ENCODE results near the gene GRB10.
"Not testable (repeated sequence)": the region's sequence is repeated elsewhere in the genome, so short reads cannot be mapped to it uniquely, and the experiment has no call there.

The GRB10 gene

DNA sequence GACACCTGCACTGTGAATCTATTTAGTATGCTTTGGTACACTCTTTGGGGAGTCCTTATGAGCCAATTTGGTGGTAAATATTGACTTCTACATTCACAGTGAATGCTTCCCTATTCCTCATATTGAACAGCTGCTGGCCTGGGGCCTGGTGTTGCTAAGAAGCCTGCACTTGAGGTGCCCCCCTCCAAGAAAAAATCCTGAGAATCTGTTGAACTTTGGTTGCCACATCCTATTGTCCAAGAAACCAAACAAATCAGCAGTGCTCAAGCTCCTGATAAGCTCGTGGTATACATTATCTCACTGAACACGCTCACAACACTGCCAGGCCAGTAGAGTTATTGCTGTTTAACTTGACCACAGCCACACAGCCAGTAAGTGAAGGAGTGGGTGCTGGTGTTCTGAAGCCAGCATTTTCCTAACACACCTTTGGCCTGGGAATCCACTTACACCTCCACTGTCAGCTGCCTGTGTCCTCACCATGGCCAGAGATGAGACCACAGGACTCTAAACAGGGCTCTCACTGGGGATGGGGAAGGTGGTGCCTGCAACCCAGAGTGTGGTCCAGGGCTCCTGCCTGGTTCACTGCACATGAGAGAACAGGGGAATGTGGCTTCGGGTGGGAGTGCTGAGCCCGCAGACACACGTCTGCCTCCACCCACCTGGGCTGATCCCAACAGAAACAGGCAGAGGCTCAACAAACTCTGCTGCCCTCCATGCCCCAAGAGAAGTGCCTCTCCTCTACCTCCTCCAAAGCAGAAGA, 224.2 kb downstream of the GRB10 start:
- Mint-ChIP-seq H3K4me1 (no peaks in the 10 kb centered on the region), H3K27me3 (peaks cover 17% of the 10 kb centered on the region), H3K27ac (no peak overlapping the region), H3K36me3 (no peaks in the 10 kb centered on the region), H3K4me3 (no peak overlapping the region), H3K9me3 (no peaks in the 10 kb centered on the region)
- DNase-seq (ENCODE audit: low spot score in 2 of 2) = no peak
- no peak for ATAC-seq (ENCODE audit: low read depth)

GRCh38 chr7:50557099-50557498, 225.6 kb downstream of the GRB10 start:
- H3K4me3 Mint-ChIP-seq = no peak overlapping the region
- no peaks in the 10 kb centered on the region for H3K9me3 Mint-ChIP-seq
- H3K36me3 Mint-ChIP-seq = no peaks in the 10 kb centered on the region
- H3K27me3 Mint-ChIP-seq = peaks cover 19% of the 10 kb centered on the region
- H3K27ac Mint-ChIP-seq = no peak overlapping the region
- DNase-seq (ENCODE audit: low spot score in 2 of 2) (no peak), ATAC-seq (ENCODE audit: low read depth) (no peak)
- H3K4me1 Mint-ChIP-seq = no peaks in the 10 kb centered on the region

- Mint-ChIP-seq H3K4me3 (no peak overlapping the region), H3K27me3 (peaks cover 16% of the 10 kb centered on the region), H3K27ac (no peak overlapping the region), H3K36me3 (no peaks in the 10 kb centered on the region), H3K9me3 (no peaks in the 10 kb centered on the region), H3K4me1 (no peaks in the 10 kb centered on the region)
- no peak for ATAC-seq (ENCODE audit: low read depth)
- DNase-seq (ENCODE audit: low spot score in 2 of 2) = no peak
These were observed 226.3 kb downstream of the GRB10 start for GRCh38 chr7:50556247-50556991.

DNA sequence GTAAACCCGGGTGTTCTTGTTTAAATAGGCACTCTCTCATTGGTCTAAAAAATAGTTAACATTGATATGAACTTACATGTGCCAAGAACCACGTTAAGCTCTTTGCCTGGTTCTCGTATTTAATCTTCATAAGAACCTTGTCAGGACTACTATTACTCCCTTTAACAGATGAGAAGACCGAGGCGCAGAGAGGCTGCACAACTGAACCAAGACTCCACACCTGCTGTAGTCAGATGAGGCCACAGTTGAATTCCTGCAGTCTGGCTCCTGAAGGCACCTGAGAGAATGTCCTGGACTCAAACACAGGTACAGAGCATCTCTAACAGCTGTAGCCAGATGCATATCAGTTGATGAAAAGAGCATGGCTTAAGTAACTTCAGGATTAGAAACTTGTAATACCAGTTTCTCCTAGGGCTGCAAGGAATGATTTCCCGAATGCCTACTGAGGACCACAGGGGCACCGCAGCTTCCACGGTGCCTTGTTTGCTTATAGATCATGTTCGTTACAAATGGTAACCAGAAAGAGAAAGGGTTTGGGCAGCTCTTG, 227.0 kb downstream of the GRB10 start:
- no peak for DNase-seq (ENCODE audit: low spot score in 2 of 2)
- Mint-ChIP-seq H3K9me3 (no peaks in the 10 kb centered on the region), H3K4me3 (no peak overlapping the region), H3K36me3 (no peaks in the 10 kb centered on the region), H3K4me1 (no peaks in the 10 kb centered on the region), H3K27me3 (peaks cover 16% of the 10 kb centered on the region), H3K27ac (no peak overlapping the region)
- ATAC-seq (ENCODE audit: low read depth) = no peak

DNA sequence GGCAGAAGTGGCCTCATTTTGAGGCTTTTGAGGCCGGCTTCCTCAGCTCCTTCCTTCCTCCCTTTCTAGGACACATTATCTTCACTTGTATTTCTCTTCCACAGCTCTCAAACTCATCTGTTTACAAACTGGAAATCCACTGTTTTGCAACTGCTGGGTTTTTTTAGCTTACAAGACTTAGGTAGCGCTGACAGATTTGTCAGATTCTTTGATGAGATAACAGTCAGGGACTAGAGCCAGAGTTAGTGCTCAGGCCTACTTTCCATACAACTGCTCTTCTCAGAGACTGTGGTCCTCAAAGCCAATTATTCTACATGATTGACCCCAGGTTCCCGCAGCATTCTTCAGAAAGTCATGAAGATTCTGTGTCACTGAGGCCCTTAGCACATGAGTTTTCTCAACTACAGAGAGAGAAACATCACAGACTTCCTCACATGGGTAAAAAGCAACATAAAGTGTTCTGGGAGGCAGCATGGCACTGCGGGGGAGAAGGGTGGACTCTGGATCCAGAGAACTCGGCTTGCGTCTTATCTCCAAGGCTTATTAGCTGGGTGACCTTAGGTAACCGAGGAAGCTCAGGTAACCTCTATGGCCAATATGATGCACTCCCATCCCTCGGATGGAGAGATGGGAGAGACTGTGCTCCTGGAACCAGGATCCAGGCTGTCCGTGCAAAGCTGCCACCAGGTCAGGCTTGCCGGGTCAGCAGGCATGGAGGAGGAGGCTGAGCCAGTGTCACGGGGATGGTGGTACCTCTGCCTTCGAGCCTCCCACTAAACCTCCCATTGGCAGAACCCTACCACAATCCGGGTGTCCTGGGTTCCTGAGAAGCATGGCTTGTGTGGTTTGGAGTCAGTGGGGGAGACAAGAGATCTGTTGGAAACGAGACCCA, 228.0 kb downstream of the GRB10 start:
- peaks cover 16% of the 10 kb centered on the region for H3K27me3 Mint-ChIP-seq
- ATAC-seq (ENCODE audit: low read depth) (no peak), DNase-seq (ENCODE audit: low spot score in 2 of 2) (no peak)
- H3K27ac Mint-ChIP-seq = no peak overlapping the region
- no peaks in the 10 kb centered on the region for H3K4me1 Mint-ChIP-seq
- no peak overlapping the region for H3K4me3 Mint-ChIP-seq
- no peaks in the 10 kb centered on the region for H3K36me3 Mint-ChIP-seq
- no peaks in the 10 kb centered on the region for H3K9me3 Mint-ChIP-seq

DNA sequence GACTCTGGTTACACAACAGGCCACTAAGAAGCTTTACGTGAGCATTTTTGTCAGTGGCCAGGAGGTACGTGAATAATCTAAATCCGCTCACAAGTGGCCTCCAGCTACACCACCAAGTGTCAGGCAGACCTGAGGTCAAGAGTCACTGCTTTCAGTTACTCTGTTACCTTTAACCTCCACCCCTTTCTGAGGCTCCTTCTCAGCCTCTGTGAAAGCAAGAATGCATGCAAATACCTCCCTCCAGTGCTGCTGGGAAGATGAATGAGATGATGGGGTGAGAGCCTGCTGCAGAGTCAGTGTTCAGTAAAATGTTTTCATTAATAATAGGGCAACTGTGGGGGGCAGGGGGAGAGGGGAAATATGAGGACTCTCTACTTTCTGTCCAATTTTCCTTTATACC, 228.7 kb downstream of the GRB10 start:
- H3K4me3 Mint-ChIP-seq = no peak overlapping the region

GRCh38 chr7:50552921-50553320, 229.8 kb downstream of the GRB10 start:
- no peak for DNase-seq (ENCODE audit: low spot score in 2 of 2)
- Mint-ChIP-seq H3K9me3 (no peaks in the 10 kb centered on the region), H3K27me3 (peaks cover 9% of the 10 kb centered on the region), H3K27ac (no peak overlapping the region), H3K36me3 (no peaks in the 10 kb centered on the region), H3K4me1 (no peaks in the 10 kb centered on the region), H3K4me3 (no peak overlapping the region)
- no peak for ATAC-seq (ENCODE audit: low read depth)

More for the DNA sequence above, 228.7 kb downstream of the GRB10 start:
- no peak overlapping the region for H3K27ac Mint-ChIP-seq
- ATAC-seq (ENCODE audit: low read depth) (no peak), DNase-seq (ENCODE audit: low spot score in 2 of 2) (no peak)
- no peaks in the 10 kb centered on the region for H3K4me1 Mint-ChIP-seq
- peaks cover 13% of the 10 kb centered on the region for H3K27me3 Mint-ChIP-seq
- no peaks in the 10 kb centered on the region for H3K9me3 Mint-ChIP-seq
- H3K36me3 Mint-ChIP-seq = no peaks in the 10 kb centered on the region

DNA sequence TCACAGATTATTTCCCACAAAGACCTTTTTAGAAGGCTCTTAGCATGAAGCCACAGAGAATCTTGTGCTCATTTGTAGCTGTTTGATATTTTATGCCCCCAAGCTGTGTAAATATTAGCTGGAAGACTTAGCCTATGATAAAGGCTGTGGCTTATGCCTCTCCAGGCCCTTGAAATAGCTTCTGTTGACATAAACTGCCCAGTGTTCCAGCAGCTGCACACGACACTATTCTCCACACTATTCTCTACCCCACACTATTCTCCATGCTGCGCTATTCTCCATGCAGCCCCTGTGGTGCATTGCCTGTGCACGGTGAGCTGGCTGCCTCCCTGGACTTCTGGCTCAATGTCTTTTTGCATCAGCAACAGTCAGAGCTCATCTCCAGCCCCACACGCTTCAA, 230.6 kb downstream of the GRB10 start:
- H3K27me3 Mint-ChIP-seq = peaks cover 9% of the 10 kb centered on the region
- no peak for ATAC-seq (ENCODE audit: low read depth)
- no peak for DNase-seq (ENCODE audit: low spot score in 2 of 2)
- no peak overlapping the region for H3K27ac Mint-ChIP-seq
- no peaks in the 10 kb centered on the region for H3K36me3 Mint-ChIP-seq
- H3K9me3 Mint-ChIP-seq = no peaks in the 10 kb centered on the region
- H3K4me3 Mint-ChIP-seq = no peak overlapping the region
- H3K4me1 Mint-ChIP-seq = no peaks in the 10 kb centered on the region

DNA sequence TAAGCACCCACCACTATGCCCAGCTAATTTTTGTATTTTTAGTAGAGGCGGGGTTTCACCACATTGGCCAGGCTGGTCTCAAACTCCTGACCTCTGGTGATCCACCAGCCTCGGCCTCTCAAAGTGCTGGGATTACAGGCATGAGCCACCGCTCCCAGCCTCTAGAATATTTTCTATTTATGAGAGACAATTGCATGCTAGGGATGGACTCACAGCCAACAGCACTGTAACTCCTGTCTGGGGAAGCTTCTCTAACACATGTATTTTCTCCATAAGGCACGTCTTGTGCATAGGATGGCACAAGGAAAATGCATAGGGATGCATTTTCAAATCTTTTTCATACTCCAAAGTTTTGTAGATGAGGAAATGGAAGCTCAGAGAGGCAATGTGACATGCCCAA, 237.1 kb downstream of the GRB10 start:
- H3K36me3 Mint-ChIP-seq; H3K27ac Mint-ChIP-seq; H3K4me3 Mint-ChIP-seq; ATAC-seq (ENCODE audit: low read depth); H3K27me3 Mint-ChIP-seq; H3K9me3 Mint-ChIP-seq; DNase-seq (ENCODE audit: low spot score in 2 of 2); H3K4me1 Mint-ChIP-seq: not testable (repeated sequence)

GRCh38 chr7:50544992-50545391, 237.7 kb downstream of the GRB10 start:
- H3K4me3 Mint-ChIP-seq = no peak overlapping the region
- no peak for ATAC-seq (ENCODE audit: low read depth)
- H3K9me3 Mint-ChIP-seq = no peaks in the 10 kb centered on the region
- H3K36me3 Mint-ChIP-seq = no peaks in the 10 kb centered on the region
- peaks cover 4% of the 10 kb centered on the region for H3K27me3 Mint-ChIP-seq
- H3K4me1 Mint-ChIP-seq = no peaks in the 10 kb centered on the region
- H3K27ac Mint-ChIP-seq = no peak overlapping the region
- no peak for DNase-seq (ENCODE audit: low spot score in 2 of 2)

GRCh38 chr7:50543776-50544442, 238.8 kb downstream of the GRB10 start:
- H3K9me3 Mint-ChIP-seq = no peaks in the 10 kb centered on the region
- no peak overlapping the region for H3K27ac Mint-ChIP-seq

GRCh38 chr7:50542132-50542531, 240.6 kb downstream of the GRB10 start:
- H3K27me3 Mint-ChIP-seq = peaks cover 4% of the 10 kb centered on the region
- no peak for DNase-seq (ENCODE audit: low spot score in 2 of 2)
- H3K27ac Mint-ChIP-seq = no peak overlapping the region
- no peak overlapping the region for H3K4me3 Mint-ChIP-seq
- H3K36me3 Mint-ChIP-seq = no peaks in the 10 kb centered on the region
- no peaks in the 10 kb centered on the region for H3K9me3 Mint-ChIP-seq
- H3K4me1 Mint-ChIP-seq = no peaks in the 10 kb centered on the region
- ATAC-seq (ENCODE audit: low read depth) = no peak

More at GRCh38 chr7:50543776-50544442, 238.8 kb downstream of the GRB10 start:
- Mint-ChIP-seq H3K4me3 (no peak overlapping the region), H3K4me1 (no peaks in the 10 kb centered on the region), H3K36me3 (no peaks in the 10 kb centered on the region), H3K27me3 (peaks cover 4% of the 10 kb centered on the region)
- DNase-seq (ENCODE audit: low spot score in 2 of 2) = no peak
- no peak for ATAC-seq (ENCODE audit: low read depth)

GRCh38 chr7:50540785-50541579, 241.7 kb downstream of the GRB10 start:
- Mint-ChIP-seq H3K27ac (no peak overlapping the region), H3K9me3 (no peaks in the 10 kb centered on the region)

More at GRCh38 chr7:50540785-50541579, 241.7 kb downstream of the GRB10 start:
- no peak for DNase-seq (ENCODE audit: low spot score in 2 of 2)
- ATAC-seq (ENCODE audit: low read depth) = no peak
- Mint-ChIP-seq H3K4me3 (no peak overlapping the region), H3K27me3 (peaks cover 4% of the 10 kb centered on the region), H3K4me1 (no peaks in the 10 kb centered on the region), H3K36me3 (no peaks in the 10 kb centered on the region)
